Measurements from ENCODE around the gene ESR1.
A peak's percentile ranks its signal among the peaks of the same experiment; 100 is the strongest.

Gene ESR1

DNA sequence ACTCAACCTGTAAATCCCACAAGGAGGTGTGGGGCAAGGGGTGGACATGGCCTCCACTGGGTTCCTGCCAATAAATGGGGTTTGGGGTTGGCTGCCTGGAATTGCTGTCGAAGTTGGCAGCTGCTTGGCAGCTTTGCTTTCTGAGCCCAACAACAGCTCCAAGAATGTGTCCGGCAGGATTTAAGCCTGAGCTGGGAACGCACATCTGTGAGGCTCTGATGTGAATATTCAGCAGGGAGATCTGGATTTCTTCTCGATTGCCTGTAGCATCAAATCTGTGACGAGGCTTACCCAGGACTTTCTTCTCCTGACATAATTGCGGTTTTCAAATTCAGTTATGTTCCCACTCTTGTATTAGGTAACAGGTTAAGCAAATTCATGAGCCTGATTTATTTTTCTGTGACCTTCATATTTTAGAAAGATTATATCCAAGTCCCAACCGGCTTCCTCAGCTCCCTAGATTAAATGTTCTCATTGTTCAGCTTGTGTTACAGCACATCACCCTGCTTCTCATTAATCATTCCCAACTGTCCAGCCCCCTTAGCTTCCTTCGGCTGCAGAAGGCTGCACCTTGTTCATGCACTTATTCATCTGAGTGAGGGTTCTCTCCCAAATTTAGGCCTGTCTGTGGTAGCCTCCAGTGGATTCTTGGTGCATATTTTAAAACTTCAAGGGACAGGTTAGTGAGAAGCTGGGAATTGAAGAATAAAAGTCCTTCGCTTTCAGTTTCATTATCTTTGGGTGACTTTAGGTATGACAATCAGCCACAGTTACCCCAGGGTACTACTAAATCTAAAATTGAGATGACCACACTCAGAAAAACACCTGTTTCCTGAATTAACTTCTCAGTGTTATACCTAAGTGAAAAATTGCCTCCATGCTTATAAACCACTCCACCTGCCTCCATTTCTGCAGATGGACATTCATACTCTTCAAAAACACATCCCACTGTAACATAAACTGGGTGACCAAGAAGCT lies 310.0 kb downstream of the ESR1 start:
- H4K20me1 ChIP-seq (ENCODE audit: insufficient read depth): no peaks in the 10 kb centered on the region
- H3K36me3 ChIP-seq (ENCODE audit: insufficient read depth): no peaks in the 10 kb centered on the region
- no peak overlapping the region for H3K9ac ChIP-seq
- H3K27ac ChIP-seq: peak overlapping the region; percentile 14; the same call in 1 of the 2 replicates
- no peaks in the 10 kb centered on the region for H3K27me3 ChIP-seq (ENCODE audit: insufficient read depth, low read depth)
- TF ChIP-seq, protein P1, sequence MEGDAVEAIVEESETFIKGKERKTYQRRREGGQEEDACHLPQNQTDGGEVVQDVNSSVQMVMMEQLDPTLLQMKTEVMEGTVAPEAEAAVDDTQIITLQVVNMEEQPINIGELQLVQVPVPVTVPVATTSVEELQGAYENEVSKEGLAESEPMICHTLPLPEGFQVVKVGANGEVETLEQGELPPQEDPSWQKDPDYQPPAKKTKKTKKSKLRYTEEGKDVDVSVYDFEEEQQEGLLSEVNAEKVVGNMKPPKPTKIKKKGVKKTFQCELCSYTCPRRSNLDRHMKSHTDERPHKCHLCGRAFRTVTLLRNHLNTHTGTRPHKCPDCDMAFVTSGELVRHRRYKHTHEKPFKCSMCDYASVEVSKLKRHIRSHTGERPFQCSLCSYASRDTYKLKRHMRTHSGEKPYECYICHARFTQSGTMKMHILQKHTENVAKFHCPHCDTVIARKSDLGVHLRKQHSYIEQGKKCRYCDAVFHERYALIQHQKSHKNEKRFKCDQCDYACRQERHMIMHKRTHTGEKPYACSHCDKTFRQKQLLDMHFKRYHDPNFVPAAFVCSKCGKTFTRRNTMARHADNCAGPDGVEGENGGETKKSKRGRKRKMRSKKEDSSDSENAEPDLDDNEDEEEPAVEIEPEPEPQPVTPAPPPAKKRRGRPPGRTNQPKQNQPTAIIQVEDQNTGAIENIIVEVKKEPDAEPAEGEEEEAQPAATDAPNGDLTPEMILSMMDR (conservative IDR thresholded peaks at IDR 0.05; ENCODE audit: low read depth, low read length): no peak
- peaks cover 20% of the 10 kb centered on the region for H3K4me1 ChIP-seq (ENCODE audit: low read depth, poor library complexity, severe bottlenecking)
- H3K4me2 ChIP-seq: peak overlapping the region; percentile 38; the same call in 1 of the 2 replicates
- no peaks in the 10 kb centered on the region for H3K79me2 ChIP-seq (ENCODE audit: insufficient read depth, low read depth)
- H3K4me3 ChIP-seq (IDR thresholded peaks at IDR 0.05; ENCODE audit: insufficient read depth, low read depth, low read length): no peak overlapping the region
- H2AFZ ChIP-seq (ENCODE audit: low read depth): no peak overlapping the region

DNA sequence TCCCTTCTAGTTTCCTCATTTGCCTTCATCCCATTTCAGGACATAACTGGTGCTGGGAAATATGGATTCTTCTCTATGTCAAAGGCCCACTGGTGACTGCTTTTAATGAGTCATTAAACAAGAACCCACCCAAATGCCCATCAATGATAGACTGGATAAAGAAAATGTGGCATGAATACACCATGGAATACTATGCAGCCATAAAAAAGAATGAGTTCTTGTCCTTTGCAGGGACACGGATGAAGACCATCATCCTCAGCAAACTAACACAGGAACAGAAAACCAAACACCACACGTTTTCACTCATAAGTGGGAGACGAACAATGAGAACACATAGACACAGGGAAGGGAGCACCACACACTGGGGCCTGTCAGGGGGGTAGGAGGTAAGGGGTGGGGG lies 310.7 kb downstream of the ESR1 start:
- Histone ChIP-seq H2AFZ (ENCODE audit: low read depth) (no peak overlapping the region), H3K4me2 (peak overlapping the region; percentile 38; the same call in 1 of the 2 replicates), H3K9ac (no peak overlapping the region), H3K4me1 (ENCODE audit: low read depth, poor library complexity, severe bottlenecking) (peaks cover 20% of the 10 kb centered on the region), H3K36me3 (ENCODE audit: insufficient read depth) (no peaks in the 10 kb centered on the region), H4K20me1 (ENCODE audit: insufficient read depth) (no peaks in the 10 kb centered on the region), H3K27ac (no peak overlapping the region; the same call in 1 of the 2 replicates), H3K79me2 (ENCODE audit: insufficient read depth, low read depth) (no peaks in the 10 kb centered on the region), H3K4me3 (IDR thresholded peaks at IDR 0.05; ENCODE audit: insufficient read depth, low read depth, low read length) (no peak overlapping the region), H3K27me3 (ENCODE audit: insufficient read depth, low read depth) (no peaks in the 10 kb centered on the region)
- TF ChIP-seq, protein P1 (conservative IDR thresholded peaks at IDR 0.05; ENCODE audit: low read depth, low read length): no peak

DNA sequence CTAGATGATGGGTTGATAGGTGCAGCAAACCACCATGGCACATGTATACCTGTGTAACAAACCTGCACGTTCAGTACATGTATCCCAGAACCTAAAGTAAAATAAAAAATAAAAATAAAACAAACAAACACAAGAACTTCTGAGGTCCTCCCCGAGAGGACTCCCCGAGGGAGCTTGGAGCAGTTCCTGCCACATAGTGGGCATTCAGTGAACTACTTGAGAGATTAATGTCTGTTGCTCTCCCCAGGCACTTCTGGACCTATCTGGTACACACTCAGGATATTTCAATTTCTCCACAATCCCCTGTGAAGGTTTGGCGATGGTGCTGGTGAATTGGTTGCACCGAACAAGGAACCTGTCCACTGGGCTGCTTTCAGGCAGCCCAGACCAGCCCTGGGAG lies 311.2 kb downstream of the ESR1 start:
- H3K79me2 ChIP-seq (ENCODE audit: insufficient read depth, low read depth): no peaks in the 10 kb centered on the region
- no peak overlapping the region for H3K4me3 ChIP-seq (IDR thresholded peaks at IDR 0.05; ENCODE audit: insufficient read depth, low read depth, low read length)
- H3K4me2 ChIP-seq: no peak overlapping the region
- H3K27me3 ChIP-seq (ENCODE audit: insufficient read depth, low read depth): no peaks in the 10 kb centered on the region
- TF ChIP-seq, protein P1 (conservative IDR thresholded peaks at IDR 0.05; ENCODE audit: low read depth, low read length): no peak
- peaks cover 20% of the 10 kb centered on the region for H3K4me1 ChIP-seq (ENCODE audit: low read depth, poor library complexity, severe bottlenecking)
- no peaks in the 10 kb centered on the region for H4K20me1 ChIP-seq (ENCODE audit: insufficient read depth)
- no peak overlapping the region for H3K9ac ChIP-seq
- no peak overlapping the region for H2AFZ ChIP-seq (ENCODE audit: low read depth)
- no peaks in the 10 kb centered on the region for H3K36me3 ChIP-seq (ENCODE audit: insufficient read depth)
- no peak overlapping the region for H3K27ac ChIP-seq

DNA sequence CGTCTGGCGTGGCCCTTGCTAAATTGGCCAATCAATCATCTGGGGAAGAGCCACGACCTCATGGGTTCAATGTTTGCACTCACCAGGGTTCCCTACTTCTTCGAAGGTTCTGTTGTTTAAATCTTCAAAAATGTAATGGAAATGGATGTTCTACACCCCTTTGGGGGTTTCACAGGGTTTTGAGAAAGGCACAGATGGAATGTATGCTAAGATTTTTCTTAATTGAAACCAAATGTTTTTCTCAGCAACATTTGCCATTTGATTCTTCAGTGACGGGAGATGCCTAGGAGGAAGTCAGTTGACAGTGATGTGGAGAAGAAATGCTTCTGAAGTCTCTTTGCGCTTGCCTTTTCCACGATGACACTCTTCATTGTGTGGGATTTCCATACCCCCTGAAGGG lies 312.3 kb downstream of the ESR1 start:
- no peaks in the 10 kb centered on the region for H3K79me2 ChIP-seq (ENCODE audit: insufficient read depth, low read depth)
- TF ChIP-seq, protein P1 (conservative IDR thresholded peaks at IDR 0.05; ENCODE audit: low read depth, low read length): no peak
- H3K27ac ChIP-seq: no peak overlapping the region

More for the DNA sequence above, 312.3 kb downstream of the ESR1 start:
- H3K36me3 ChIP-seq (ENCODE audit: insufficient read depth): no peaks in the 10 kb centered on the region
- no peak overlapping the region for H3K9ac ChIP-seq
- H3K4me1 ChIP-seq (ENCODE audit: low read depth, poor library complexity, severe bottlenecking): peaks cover 27% of the 10 kb centered on the region
- no peak overlapping the region for H2AFZ ChIP-seq (ENCODE audit: low read depth)
- no peak overlapping the region for H3K4me3 ChIP-seq (IDR thresholded peaks at IDR 0.05; ENCODE audit: insufficient read depth, low read depth, low read length)
- no peaks in the 10 kb centered on the region for H3K27me3 ChIP-seq (ENCODE audit: insufficient read depth, low read depth)
- no peak overlapping the region for H3K4me2 ChIP-seq
- H4K20me1 ChIP-seq (ENCODE audit: insufficient read depth): no peaks in the 10 kb centered on the region

All from KMS-11 (cell line).